Neural progenitor cell (in vitro differentiated cells): ENCODE results near the gene RIPOR3.

Source experiments
- EZH2 ChIP-seq: fragments of 200-600 bp; sonication (generic); IDR thresholded peaks from 2 replicates; pipeline ENCODE4 v1.6.1; 2017; ENCODE audit warnings: antibody characterized with exemption, mild to moderate bottlenecking, moderate library complexity
- EZH2phosphoT487 ChIP-seq: fragments of 200-600 bp; sonication (generic); IDR thresholded peaks from 2 replicates; pipeline ENCODE4 v1.6.1; 2017; ENCODE audit warnings: antibody characterized with exemption
- TF ChIP-seq, protein P1 (sequence below): fragments of 200-600 bp; sonication (generic); IDR thresholded peaks from 2 replicates; pipeline ENCODE4 v1.5.1; 2017; ENCODE audit warnings: antibody characterized with exemption, mild to moderate bottlenecking

DNA sequence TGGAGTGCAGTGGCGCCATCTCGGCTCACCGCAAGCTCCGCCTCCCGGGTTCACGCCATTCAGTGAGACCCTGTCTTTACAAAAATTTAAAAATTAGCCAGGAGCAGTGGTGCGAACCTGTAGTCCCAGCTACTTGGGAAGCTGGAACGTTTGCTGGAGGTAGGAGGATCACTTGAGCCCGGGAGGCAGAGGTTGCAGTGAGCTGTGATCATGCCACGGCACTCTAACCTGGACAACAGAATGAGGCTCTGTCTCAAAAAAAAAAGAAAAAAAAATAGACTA lies 34.3 kb upstream of the RIPOR3 start:
- TF ChIP-seq, protein P1, sequence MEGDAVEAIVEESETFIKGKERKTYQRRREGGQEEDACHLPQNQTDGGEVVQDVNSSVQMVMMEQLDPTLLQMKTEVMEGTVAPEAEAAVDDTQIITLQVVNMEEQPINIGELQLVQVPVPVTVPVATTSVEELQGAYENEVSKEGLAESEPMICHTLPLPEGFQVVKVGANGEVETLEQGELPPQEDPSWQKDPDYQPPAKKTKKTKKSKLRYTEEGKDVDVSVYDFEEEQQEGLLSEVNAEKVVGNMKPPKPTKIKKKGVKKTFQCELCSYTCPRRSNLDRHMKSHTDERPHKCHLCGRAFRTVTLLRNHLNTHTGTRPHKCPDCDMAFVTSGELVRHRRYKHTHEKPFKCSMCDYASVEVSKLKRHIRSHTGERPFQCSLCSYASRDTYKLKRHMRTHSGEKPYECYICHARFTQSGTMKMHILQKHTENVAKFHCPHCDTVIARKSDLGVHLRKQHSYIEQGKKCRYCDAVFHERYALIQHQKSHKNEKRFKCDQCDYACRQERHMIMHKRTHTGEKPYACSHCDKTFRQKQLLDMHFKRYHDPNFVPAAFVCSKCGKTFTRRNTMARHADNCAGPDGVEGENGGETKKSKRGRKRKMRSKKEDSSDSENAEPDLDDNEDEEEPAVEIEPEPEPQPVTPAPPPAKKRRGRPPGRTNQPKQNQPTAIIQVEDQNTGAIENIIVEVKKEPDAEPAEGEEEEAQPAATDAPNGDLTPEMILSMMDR, result no peak
- TF ChIP-seq EZH2, result no peak
- no peak for TF ChIP-seq EZH2phosphoT487
